GM21576 (cell line): ENCODE results near the gene HOXC11.

ENCODE experiments used
- ATAC-seq: cut with Tn5 transposase; IDR thresholded peaks from one replicate; pipeline ENCODE4 v1.9.1; 2021; ENCODE audit warnings: mild to moderate bottlenecking, moderate library complexity; ENCODE audit not compliant: unreplicated experiment

The HOXC11 gene

GRCh38 chr12:53996240-53997203, 23.6 kb downstream of the HOXC11 start:
- no peak for ATAC-seq

GRCh38 chr12:53997204-53998109, 24.5 kb downstream of the HOXC11 start:
- no peak for ATAC-seq

GRCh38 chr12:53998110-53998899, 25.4 kb downstream of the HOXC11 start:
- no peak for ATAC-seq

GRCh38 chr12:53998900-53999236, 25.9 kb downstream of the HOXC11 start:
- no peak for ATAC-seq

GRCh38 chr12:53999559-54000115, 26.7 kb downstream of the HOXC11 start:
- no peak for ATAC-seq

GRCh38 chr12:54000116-54001114, 27.5 kb downstream of the HOXC11 start, which contains the start of gene HOXC9:
Gene HOXC9, plus strand, starts transcription at chr12:54000161. Its CDS starts 28 bp downstream, at chr12:54000189.
- ATAC-seq = no peak

GRCh38 chr12:54001283-54002187, 28.6 kb downstream of the HOXC11 start:
- no peak for ATAC-seq

GRCh38 chr12:54002278-54002914, 29.5 kb downstream of the HOXC11 start:
- ATAC-seq = no peak

- no peak for ATAC-seq
Observed at GRCh38 chr12:54002915-54003389, 30.0 kb downstream of the HOXC11 start.

- ATAC-seq = no peak
Observed at GRCh38 chr12:54003625-54004024, 30.7 kb downstream of the HOXC11 start.

- ATAC-seq = no peak
Observed at GRCh38 chr12:54004063-54004840, 31.3 kb downstream of the HOXC11 start.

- no peak for ATAC-seq
Observed at GRCh38 chr12:54004841-54005530, 32.1 kb downstream of the HOXC11 start.

GRCh38 chr12:54005531-54005852, 32.6 kb downstream of the HOXC11 start:
- no peak for ATAC-seq

- ATAC-seq = peak; percentile 69
Observed at GRCh38 chr12:54005853-54006558, 33.1 kb downstream of the HOXC11 start.

GRCh38 chr12:54006559-54007220, 33.8 kb downstream of the HOXC11 start:
- no peak for ATAC-seq
